Stimulated activated CD4-positive, alpha-beta T cell treated with anti-CD3 and anti-CD28 coated beads, Interleukin-2, amount 100 ng/mL, for 48 hours (primary cell): ENCODE data around the gene GLB1L3.
"Not testable (repeated sequence)": the region's sequence is repeated elsewhere in the genome, so short reads cannot be mapped to it uniquely, and the experiment has no call there.

Source experiments
- DNase-seq, 2 donors: peaks; one replicate each; pipeline ENCODE4 v3.0.0-alpha.2; 2020

GLB1L3 gene

DNA sequence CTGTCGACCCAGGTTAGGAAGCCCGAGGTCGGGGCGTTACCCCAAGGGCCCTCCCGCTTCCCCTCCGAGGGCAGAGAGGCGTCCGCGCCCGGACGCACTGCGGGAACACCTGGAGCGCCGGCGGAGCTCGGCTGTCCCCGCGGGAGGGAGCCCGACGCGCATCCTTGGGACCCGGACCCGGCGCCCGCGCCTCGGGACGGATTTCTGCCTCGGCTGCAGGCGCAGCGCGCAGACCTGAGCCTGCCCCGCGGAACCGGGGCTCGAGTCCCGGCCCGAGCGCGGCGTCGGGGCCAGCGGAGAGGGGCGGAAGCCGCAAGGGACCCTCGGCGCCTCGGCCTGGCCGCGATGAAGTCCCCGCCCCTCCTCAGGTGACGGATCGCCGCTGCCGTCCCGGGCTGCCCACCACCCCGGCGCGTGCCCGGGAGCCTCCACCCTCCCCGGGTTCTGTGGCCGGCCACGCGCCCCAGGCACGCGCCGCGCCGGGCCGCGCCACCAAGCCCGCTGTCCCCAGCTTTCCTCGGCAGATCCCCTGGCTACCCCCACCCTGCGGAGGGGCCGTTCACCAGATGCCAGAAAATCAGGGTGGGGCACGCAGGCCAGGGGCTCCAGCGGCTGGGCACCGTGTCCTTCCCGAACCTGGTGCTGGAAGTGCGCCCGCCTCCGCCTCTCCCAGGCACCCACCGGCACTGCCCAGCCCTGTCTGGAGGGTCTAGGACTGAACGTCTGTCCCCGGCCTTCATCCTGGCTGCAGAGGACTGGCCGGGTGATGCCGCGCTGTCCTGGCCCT is 410 bp downstream of the GLB1L3 start:
- DNase-seq = no peak

DNA sequence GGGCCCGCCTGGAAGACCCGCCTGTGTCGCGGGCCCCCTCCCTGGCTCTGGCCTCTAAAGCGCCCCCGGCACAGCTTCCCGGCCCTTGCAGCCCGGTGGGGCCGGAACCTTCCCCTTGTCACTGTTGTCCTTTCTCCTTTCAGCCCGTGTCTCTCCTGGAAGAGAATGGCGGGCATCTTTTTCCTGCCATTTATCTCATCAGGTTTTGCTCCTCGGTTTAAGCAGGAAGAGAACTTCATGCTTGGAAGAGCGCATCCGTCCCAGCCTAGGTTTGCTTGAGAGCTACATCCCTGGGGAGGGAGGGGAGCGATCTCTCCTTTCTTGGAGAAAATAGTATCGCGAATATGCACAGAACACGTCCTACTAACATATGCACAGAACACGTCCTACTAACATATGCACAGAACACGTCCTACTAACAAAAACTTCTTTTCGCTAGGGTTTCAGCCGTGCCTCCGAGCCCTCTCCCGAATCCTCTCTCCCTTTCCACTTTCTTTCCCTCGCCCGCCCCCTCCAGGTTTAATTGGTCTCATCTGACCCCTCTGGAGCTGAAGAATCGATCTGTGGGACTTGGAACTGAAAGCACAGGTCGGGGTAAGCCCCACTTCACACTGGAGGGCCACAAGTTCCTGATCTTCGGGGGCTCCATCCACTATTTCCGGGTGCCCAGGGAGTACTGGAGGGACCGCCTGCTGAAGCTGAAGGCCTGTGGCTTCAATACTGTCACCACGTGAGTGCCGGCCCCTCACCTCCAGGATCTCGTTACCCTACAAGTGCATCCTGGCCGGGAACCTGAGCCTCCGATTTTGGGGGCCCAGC is 1.2 kb downstream of the GLB1L3 start:
- DNase-seq = no peak

DNA sequence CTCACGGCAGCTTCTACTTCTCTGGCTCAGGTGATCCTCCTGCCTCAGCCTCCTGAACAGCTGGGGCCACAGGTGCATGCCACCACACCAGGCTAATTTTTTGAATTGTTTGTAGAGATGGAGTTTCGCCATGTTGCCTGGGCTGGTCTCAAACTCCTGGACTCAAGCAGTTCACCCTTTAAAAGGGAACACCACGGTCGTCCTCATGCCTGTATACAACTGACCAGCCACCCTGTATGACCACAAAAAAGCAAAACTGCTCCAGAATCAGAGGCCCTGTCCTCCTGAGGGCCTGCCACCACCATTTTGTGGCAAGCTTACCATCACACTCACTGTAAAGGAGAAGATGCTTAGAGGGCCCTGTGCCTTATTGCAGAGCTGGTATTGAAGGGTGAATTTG is 2.2 kb downstream of the GLB1L3 start:
- DNase-seq = no peak

DNA sequence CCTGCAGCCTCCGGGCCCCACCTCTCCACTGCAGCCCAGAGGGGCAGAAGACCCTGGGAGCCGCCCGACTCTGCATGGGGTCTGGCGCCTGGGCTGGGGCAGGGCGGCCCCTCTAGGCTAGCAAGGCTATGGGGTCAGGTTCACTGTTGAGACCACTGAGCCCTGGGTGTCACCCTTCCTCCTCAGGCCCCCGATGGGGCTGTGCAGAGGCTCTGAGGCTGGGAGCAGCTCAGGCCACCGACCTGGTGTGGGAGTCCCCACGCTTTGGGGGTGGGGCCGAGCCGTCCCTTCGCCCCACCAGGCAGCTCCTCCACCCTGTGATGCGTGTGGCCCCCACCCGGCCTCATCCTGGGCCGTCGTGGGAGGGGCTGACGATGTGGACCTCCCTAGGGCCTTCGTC is 5.5 kb downstream of the GLB1L3 start:
- DNase-seq = not testable (repeated sequence)

DNA sequence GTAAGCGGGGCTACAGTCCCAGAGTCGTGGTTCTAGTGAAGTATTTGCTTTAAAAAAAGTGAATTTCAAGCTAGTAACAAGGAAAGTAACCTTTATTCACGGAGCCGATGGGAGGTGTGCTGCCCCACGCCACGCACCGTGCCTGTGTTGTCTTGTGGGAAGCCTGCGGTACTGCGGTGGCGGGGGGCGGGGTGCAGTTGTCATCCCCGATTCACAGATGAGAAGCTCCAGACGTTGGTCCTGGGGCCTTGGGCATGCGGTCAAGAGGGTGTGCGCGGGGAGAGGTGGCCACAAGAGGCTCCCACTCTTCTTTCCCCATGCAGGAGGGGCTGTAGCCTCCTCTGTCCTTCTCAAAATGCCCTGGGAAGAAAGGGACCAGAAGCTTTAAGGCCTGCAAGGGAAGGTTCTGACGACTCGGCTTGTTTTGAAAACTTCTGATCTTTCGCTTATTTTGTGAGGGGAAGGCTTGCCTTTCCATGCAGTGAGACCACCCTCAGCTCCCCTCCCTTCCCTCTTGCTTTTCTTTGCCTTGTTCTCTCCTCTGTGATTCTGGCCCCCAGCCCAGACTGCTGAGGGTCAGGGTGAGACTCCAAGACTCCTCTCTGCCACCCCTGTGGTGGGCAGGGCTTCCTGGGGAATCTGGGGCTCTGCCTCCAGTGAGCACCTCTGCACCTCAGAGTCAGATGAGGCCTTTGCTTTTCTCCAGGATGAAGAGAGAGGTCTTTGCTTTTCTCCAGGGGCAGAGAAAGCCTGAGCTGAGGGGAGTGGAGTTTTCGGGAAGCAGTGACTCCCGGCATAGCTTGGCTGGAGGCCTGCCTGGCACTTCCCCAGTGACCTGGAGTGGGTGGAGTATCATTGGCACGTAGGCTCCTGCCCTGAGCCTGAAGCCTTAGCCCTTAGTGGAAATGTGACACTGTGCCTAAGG is 6.2 kb downstream of the GLB1L3 start:
- no peak for DNase-seq

DNA sequence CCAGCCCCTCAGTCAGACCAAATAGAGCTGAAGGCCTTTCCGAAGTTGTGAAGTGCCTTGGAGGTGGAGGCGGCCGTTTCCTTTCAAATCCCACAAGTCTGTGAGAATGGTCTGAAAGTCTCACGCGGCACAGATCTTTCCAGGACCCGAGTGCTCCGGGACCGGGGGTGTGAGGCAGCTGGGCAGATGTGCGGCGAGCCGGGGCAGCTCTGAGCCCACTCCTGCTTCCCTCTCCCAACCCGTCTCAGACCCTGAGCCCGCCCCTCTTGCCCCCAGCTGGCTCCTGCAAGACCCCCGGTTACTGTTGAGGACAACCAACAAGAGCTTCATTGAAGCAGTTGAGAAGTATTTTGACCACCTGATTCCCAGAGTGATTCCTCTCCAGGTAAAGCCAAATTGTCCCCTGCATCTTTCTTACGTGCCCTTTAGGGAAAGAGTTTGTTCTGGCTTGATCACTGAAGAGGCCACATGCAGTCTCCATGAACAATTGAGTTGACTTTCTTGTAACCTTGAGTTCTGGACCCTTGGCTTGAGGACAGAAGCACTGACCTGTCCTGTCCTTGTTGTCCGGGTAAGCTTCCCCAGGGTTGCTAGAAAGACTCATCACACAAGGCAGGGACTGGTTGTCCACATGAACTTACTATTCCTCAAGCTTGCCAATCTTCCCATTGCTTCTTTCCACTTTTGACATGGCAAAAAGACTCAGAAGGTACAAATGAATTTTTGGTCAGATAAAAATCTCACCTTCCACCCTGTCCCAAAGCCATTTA is 7.5 kb downstream of the GLB1L3 start:
- DNase-seq = no peak

DNA sequence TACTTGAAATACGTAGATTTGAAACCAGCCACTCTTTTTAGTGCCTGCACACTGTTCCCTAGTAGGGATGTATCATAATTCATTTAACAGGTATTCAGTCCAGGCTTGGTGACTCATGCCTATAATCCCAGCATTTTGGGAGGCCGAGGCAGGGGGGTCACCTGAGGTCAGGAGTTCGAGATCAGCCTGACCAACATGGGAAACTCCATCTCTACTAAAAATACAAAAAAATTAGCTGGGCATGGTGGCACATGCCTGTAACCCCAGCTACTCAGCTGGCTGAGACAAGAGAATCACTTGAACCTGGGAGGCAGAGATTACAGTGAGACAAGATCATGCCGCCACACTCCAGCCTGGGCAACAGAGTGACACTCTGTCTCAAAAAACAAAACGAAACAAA is 8.2 kb downstream of the GLB1L3 start:
- DNase-seq = not testable (repeated sequence)

DNA sequence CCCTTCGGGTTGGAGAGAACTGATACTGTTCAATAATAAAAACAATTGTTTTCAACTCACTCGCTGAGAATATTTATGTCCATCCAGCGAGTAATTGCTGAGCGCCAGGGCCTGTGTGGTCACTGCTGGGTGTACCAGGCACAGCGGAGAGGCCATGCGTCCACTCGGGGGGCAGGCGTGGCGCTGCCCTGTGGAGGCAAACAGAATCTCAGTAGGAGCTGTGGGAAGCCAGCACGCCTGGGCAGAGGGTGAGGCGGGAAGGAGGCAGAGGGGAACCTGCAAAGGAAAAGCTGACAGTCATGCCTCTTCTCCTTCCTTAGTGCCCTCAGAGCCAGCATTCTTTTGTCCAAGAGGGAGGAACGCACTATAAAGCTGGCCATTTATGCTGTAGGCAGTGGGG is 11.4 kb downstream of the GLB1L3 start:
- no peak for DNase-seq

DNA sequence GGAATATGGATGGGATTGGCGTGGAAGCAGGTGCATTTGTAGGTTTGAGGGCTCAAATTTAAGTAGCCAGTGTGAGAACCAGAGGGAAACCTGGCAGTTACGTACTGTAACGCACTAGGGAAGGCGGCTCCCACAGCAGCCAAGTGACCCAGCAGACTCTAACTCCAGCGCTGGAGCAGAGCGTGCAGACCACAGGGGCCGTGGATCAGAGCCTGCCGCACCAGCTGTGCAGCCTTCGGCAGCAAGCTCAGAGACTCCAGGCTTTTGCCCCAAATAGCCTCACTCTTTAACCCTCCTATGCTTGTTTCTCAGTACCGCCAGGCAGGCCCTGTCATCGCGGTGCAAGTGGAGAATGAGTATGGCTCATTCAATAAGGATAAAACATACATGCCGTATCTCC is 12.3 kb downstream of the GLB1L3 start:
- no peak for DNase-seq

DNA sequence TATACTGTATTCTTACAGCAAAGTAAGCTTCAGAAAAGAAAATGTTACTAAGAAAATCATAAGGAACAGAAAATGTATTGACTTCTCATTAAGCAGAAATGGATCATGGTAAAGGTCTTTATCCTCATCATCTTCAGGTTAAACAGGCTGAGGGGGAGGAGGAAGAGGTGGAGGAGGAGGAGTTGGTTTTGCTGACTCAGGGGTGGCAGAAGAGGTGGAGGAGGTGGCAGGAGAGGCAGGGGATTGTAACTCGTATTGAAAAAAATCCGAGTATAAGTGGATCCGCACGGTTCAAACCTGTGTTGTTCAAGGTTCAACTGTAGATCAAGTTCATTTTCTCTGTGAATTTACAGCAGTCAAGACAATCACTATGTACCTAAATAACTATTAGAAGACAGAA is 13.0 kb downstream of the GLB1L3 start:
- no peak for DNase-seq

DNA sequence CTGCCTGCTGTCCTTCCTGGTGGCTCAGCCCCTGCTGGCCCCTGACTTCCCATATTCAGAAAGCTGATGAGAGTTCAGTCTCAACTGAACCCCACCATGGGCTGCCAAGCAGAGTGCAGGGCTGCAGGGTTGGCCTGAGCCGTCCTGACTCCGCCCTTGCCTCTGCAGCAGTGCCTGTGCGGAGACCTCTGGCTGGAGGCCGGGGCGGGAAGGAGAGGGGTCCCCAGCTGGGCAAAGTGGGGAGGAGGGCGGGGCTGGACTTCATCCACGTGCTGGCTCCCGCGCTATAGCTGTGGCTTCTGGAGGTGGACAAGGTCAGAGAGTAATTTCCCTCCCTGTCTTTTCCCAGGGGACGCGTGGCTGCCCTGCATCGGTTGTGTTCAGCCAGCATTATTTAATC is 13.6 kb downstream of the GLB1L3 start:
- no peak for DNase-seq

DNA sequence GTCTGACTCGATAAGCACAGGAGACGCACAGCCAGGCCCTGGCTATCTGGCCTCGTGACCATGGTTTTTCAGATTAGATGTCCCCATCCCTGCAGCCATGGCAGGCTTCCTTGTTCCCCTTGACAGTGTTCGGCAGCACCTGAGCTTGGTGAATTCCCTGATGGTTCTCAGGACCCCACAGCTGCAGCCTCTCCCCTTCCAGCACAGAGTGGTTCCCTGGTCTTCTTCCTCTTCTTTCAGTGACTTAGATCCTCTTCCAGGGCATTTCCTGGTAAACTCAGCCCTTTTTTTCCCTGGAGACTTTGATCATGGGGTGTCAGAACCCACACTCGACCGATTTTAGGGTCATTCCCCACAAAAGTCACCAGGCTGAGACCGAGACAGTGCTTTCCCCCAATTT is 14.5 kb downstream of the GLB1L3 start:
- no peak for DNase-seq

DNA sequence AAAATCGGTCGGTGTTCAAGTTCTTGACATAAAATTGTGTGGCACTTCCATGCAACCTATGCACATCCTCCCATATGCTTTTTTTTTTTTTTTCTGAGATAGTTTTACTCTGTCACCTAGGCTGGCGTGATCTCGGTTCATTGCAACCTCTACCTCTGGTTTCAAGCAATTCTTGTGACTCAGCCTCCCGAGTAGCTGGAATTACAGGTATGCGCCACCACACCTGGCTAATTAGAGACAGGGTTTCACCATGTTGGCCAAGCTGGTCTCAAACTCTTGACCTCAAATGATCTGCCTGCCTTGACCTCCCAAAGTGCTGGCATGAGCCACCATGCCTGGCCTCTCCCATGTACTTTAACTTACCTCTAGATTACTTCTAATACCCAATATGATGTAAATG is 15.0 kb downstream of the GLB1L3 start:
- no peak for DNase-seq

DNA sequence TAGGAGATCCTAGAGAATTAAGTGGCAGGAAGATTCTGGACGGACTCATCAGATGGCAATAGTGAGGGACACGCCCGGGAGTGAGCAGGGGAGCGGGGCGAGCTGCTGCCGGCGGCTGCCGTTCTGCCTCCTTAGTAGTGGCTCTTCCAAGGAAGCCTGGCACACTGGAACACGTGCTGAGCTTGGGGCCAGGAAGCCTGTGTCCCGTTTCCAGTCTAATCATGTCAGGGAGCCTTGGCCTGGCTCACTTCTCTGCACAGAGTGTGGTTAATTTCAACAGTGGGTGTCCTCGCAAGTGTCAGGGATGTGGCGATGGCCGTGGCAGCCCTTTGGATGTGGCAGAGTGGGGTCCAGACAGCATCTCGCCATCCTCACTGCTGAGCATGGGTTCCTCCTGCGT is 16.5 kb downstream of the GLB1L3 start:
- DNase-seq = no peak

DNA sequence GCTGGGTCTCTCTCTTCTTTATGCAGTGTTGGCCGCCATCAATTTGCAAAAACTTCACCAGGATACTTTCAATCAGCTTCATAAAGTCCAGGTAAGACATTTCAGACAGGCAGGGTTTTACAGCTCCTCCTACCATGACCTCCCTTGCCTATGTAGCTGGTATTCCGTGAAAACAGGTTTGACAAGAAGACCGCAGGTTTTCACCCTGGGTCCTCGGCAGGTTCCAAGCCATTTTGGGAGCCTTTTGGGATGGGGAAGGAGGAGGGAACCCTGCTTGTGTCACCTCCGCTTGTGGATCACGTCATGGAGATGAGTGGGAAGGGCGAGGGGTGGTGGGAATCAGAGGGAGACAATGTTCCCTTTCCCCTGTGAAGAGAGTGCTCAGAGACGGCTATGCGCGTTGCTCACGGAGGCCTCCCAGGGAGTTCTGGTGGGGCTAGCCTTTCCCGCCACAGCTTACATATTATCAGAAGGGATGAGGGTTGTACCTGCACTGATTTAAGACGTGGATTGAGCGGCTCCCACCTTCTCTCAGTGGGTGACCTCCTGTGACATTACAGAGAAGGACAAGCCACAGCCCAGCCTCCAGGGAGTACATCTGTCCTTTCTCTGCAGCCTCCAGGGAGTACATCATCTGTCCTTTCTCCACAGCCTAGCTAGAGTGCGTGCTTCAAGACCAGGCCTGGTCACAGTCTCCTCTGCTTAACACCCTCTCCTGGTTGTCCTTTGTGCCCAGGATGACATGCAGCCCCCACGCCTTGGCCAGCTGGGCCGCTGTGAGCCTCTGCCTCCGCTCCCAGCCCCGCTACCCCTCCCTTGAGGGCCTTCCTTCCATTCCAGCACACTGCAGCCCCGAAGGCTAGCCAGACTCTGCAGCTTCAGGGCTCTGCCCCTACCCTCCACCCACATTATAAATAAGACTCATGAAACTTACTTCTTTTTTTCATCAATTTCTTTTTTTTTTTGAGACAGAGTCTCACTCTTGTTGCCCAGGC is 17.2 kb downstream of the GLB1L3 start:
- no peak for DNase-seq

DNA sequence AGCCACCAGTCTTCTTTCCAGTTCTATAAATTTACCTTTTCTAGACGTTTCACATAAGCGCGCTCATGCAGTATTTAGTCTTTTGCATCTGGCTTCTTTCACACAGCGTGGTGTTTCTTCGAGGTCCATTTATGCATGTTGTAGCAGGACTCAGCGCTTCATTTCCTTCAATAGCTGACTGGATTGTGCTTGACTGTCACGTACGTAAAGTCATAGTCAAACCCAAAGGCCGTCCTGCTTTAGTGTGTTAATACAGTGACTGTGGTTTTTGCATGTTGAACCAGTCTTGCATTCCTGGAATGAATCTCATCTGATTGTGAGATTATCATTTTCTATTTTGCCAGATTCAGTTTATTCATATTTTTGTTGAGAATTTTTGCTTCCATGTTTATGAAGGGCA is 18.5 kb downstream of the GLB1L3 start:
- DNase-seq = no peak

DNA sequence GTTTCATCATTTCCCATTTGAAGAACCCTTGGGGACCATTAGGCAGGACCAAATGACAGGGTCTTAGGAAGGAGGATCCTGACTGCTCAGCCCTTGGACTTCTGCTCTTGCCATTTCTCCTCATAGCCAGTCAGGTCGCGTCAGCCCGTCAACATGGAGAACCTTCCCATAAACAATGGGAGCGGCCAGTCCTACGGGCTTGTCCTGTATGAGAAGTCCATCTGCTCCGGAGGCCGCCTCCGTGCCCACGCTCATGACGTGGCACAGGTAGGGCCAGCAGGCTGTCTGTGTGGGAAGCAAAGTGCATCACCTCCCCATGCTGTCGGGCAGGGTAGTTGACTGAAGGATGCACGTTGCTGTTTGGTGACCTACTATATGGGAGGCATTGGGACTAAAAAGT is 36.0 kb downstream of the GLB1L3 start:
- DNase-seq = no peak

DNA sequence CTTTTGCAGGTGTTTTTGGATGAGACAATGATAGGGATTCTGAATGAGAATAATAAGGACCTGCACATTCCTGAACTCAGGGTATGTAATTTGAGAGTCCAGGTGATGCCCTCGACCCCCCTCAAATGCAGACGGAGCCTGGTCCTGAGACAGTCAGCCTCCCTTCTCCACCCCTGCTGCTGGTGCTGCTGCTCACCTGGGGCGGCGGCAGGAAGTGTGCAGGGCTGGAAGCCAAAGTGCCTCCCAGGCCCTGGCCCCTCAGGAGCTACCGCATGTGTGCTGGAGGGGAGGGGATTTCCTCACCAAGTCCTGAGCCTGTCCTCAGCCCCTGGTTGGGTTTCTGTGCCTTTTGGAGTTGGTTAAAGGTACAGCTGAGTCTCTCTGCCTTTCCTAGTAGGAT is 36.6 kb downstream of the GLB1L3 start:
- no peak for DNase-seq

DNA sequence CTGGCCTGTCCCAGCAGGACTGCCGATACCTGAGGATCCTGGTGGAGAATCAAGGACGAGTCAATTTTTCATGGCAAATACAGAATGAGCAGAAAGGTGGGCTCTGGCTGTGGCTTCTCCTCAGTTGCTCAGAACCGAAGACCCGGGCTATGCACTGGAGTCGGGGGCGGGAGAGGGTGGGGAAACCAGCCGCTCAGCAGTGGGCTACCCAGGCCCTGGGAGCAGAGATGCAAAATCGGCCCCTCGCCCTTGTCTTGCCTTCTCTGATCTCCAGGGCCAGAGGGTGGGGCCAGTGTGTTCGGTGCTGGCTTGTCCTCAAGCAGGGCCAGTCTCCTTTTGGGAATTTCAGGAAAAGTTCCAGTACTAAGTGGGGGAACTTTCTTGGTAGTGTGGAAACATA is 37.2 kb downstream of the GLB1L3 start:
- DNase-seq = no peak

DNA sequence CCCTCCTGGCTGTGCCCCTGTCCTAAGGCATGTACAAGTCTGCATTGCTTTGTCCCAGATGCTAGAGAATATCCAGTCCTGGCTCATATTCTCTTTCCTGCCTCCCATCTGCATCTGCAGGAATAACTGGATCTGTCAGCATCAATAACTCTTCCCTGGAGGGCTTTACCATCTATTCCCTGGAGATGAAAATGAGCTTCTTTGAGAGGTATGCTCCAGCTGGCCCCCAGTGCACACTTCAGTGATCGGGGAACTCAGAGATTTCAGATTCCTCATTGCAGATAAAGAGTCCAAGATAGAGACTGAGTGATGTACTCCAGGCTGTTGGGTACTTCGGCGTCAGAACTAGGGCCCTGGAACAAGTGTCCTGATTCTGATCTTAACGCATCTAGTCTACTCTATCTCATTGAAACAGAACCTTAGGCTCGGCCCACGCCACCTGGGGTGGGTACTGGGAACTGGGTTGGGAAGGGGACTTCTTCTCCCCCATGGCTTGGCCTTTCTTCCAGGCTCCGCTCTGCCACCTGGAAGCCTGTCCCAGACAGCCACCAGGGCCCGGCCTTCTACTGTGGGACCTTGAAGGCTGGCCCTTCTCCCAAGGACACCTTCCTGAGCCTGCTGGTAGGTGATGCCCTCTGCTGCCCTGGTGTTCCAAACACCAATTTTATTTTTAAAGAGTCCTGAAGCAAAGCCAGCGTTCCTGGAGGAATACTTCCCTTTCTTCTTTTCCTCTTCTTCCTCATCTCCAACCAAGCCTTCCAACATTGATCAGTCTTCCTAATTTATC is 37.8 kb downstream of the GLB1L3 start:
- no peak for DNase-seq
